H1 (cell line): ENCODE data around the gene HOXB8.

ENCODE experiments used
- CEBPB ChIP-seq: IDR thresholded peaks from 2 replicates; pipeline ENCODE4 v1.6.1; 2012; ENCODE audit warnings: low read depth, low read length
- EGR1 ChIP-seq: IDR thresholded peaks from 2 replicates; pipeline ENCODE4 v1.6.1; 2011; ENCODE audit warnings: low read depth, low read length, borderline replicate concordance
- GTF2F1 ChIP-seq: IDR thresholded peaks from 2 replicates; pipeline ENCODE4 v1.6.1; 2012; ENCODE audit warnings: low read depth, low read length, improper control_type of control experiment, borderline replicate concordance
- POLR2A ChIP-seq, 2 experiments: IDR thresholded peaks; 1 replicate in 1 of 2; 2 replicates in 1 of 2; pipeline ENCODE4 v1.6.1; 2011; ENCODE audit warnings: low read depth in 2 of 2, low read length in 2 of 2, mild to moderate bottlenecking in 2 of 2; ENCODE audit errors: control extremely low read depth in 1 of 2
- POLR2AphosphoS5 ChIP-seq: IDR thresholded peaks from 2 replicates; pipeline ENCODE4 v1.6.1; 2011; ENCODE audit warnings: low read depth, low read length
- RNF2 ChIP-seq: fragments of 200-900, 300-1000 bp; sonication (generic); IDR thresholded peaks from 2 replicates; pipeline ENCODE4 v1.7.1; 2016; ENCODE audit warnings: borderline replicate concordance, low read depth, mild to moderate bottlenecking, antibody characterized with exemption, low read length; ENCODE audit not compliant: poor library complexity, severe bottlenecking; ENCODE audit errors: missing control alignments
- SRF ChIP-seq: IDR thresholded peaks from 2 replicates; pipeline ENCODE4 v1.6.1; 2011; ENCODE audit warnings: mild to moderate bottlenecking, low read depth, low read length, moderate library complexity
- TAF1 ChIP-seq: IDR thresholded peaks from 2 replicates; pipeline ENCODE4 v1.6.1; 2011; ENCODE audit warnings: mild to moderate bottlenecking, low read depth, low read length
- TF ChIP-seq, protein P1 (sequence below), 3 experiments: IDR thresholded peaks; 1 replicate in 2 of 3; 2 replicates in 1 of 3; pipeline versions ENCODE4 v1.5.1 to v1.6.1; 2011; ENCODE audit warnings: low read length in 3 of 3, mild to moderate bottlenecking in 3 of 3, inconsistent platforms in 2 of 3, low read depth in 1 of 3, moderate library complexity in 1 of 3; ENCODE audit not compliant: insufficient read depth in 1 of 3; ENCODE audit errors: control extremely low read depth in 1 of 3

DNA sequence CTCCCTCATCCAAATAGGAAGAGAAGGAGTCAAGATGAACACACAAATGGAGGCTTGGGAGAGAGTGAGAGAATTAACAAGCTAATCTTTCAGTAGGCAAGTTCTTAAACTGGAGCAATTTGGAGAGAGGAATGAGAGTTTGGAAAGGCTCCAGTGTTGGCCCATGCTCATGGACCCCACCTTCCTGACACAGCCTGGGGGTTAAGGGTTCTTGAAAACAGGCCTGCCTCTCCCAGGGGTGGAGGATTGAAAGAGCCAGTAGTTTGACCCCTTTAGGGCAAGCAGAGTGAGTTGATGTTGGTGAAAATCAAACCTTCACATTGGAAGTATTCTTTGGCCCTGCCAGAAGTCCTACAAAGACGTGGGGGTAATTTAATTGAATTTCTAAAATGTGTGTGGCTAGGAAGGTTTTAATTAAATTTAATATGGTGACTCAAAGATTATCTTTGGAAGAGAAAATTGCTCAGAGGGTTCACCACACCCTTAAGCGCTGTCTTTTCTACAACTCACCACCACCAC is 30.8 kb downstream of the HOXB8 start:
- no peak for TF ChIP-seq TAF1
- no peak for TF ChIP-seq POLR2A (IDR thresholded peaks at IDR 0.05; ENCODE audit: control extremely low read depth in 1 of 2, low read depth in 2 of 2, low read length in 2 of 2)
- TF ChIP-seq, protein P1, sequence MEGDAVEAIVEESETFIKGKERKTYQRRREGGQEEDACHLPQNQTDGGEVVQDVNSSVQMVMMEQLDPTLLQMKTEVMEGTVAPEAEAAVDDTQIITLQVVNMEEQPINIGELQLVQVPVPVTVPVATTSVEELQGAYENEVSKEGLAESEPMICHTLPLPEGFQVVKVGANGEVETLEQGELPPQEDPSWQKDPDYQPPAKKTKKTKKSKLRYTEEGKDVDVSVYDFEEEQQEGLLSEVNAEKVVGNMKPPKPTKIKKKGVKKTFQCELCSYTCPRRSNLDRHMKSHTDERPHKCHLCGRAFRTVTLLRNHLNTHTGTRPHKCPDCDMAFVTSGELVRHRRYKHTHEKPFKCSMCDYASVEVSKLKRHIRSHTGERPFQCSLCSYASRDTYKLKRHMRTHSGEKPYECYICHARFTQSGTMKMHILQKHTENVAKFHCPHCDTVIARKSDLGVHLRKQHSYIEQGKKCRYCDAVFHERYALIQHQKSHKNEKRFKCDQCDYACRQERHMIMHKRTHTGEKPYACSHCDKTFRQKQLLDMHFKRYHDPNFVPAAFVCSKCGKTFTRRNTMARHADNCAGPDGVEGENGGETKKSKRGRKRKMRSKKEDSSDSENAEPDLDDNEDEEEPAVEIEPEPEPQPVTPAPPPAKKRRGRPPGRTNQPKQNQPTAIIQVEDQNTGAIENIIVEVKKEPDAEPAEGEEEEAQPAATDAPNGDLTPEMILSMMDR (IDR thresholded peaks at IDR 0.05; ENCODE audit: control extremely low read depth in 1 of 3, insufficient read depth in 1 of 3, low read depth in 1 of 3, low read length in 3 of 3): no peak
- TF ChIP-seq CEBPB: no peak
- TF ChIP-seq GTF2F1: no peak
- TF ChIP-seq POLR2AphosphoS5: no peak
- TF ChIP-seq RNF2: no peak
- TF ChIP-seq EGR1: no peak
- TF ChIP-seq SRF: no peak
